Esophagus muscularis mucosa (tissue), 4 donors: Measurements from ENCODE around the gene PLXNA1. TPM values are rescaled to one million over a fixed set of nuclear protein-coding genes. Genes with fewer than 3 reads are reported as not detected.

Source experiments
- DNase-seq: peaks from one replicate; pipeline ENCODE4 v3.0.0-alpha.2; 2017; ENCODE audit errors: extremely low spot score
- H3K27ac ChIP-seq, 4 donors: fragments of 200-600 bp; sonication (generic); replicated peaks in 1 of 4; 1 replicate in 3 of 4; 2 replicates in 1 of 4; pipeline ENCODE4 v1.5.1; 2016 to 2019; ENCODE audit warnings: mild to moderate bottlenecking in 1 of 4
- H3K27me3 ChIP-seq, 4 donors: fragments of 200-600 bp; sonication (generic); one replicate each; pipeline versions ENCODE4 v1.5.1 to v1.6.0; 2016 to 2019
- H3K36me3 ChIP-seq, 4 donors: fragments of 200-600 bp; sonication (generic); one replicate each; pipeline ENCODE4 v1.5.1; 2016 to 2019
- H3K4me1 ChIP-seq, 4 donors: fragments of 200-600 bp; sonication (generic); one replicate each; pipeline ENCODE4 v1.5.1; 2016 to 2019
- H3K4me3 ChIP-seq, 4 donors: fragments of 200-600 bp; sonication (generic); 1 replicate in 2 of 4; 2 replicates in 2 of 4; pipeline ENCODE4 v1.5.1; 2016 to 2019; ENCODE audit warnings: mild to moderate bottlenecking in 4 of 4, moderate library complexity in 1 of 4
- H3K9me3 ChIP-seq, 4 donors: fragments of 200-600 bp; sonication (generic); 1 replicate in 3 of 4; 2 replicates in 1 of 4; pipeline ENCODE4 v1.5.1; 2016 to 2019
- EP300 ChIP-seq: sonication (generic); formaldehyde crosslinking; IDR thresholded peaks from one replicate; pipeline ENCODE4 v1.6.1; 2017; ENCODE audit warnings: antibody characterized with exemption
- POLR2A ChIP-seq: fragments of 450-650 bp; IDR thresholded peaks from one replicate; pipeline ENCODE4 v1.6.1; 2017; ENCODE audit warnings: antibody characterized with exemption, moderate library complexity, mild to moderate bottlenecking, low read depth
- POLR2AphosphoS5 ChIP-seq, 2 donors: sonication (generic); formaldehyde crosslinking; IDR thresholded peaks; one replicate each; pipeline ENCODE4 v1.6.1; 2017; ENCODE audit warnings: antibody characterized with exemption in 2 of 2
- WGBS: methylation state at CpG from one replicate; pipeline ENCODE4 v1.1.5; 2018; 5-methylcytosine and 5-hydroxymethylcytosine counted together
- intact Hi-C: fragments of 100-400 bp; cut with DNase I; formaldehyde crosslinking; loops from one replicate; pipeline ENCODE4 v1.15.1; 2023
- total RNA-seq, 4 donors: library from RNA; depleted of rRNA; stranded (reverse); fragments of >200 nt; gene quantifications; one replicate each; pipeline versions ENCODE4 v1.1.0 to v1.2.1, GENCODE V29; 2016
- TF ChIP-seq, protein P1 (sequence below), 3 experiments: fragments of 200-600 bp in 2 of 3; fragments of 450-650 bp in 1 of 3; sonication (generic) in 2 of 3; IDR thresholded peaks; one replicate each; pipeline ENCODE4 v1.5.1; 2017 to 2019; ENCODE audit warnings: antibody characterized with exemption in 3 of 3, mild to moderate bottlenecking in 2 of 3, moderate library complexity in 1 of 3

The PLXNA1 gene
- total RNA-seq, 4 donors from 2014 or later = 33.6 to 82.4 (median 47.0) TPM

DNA sequence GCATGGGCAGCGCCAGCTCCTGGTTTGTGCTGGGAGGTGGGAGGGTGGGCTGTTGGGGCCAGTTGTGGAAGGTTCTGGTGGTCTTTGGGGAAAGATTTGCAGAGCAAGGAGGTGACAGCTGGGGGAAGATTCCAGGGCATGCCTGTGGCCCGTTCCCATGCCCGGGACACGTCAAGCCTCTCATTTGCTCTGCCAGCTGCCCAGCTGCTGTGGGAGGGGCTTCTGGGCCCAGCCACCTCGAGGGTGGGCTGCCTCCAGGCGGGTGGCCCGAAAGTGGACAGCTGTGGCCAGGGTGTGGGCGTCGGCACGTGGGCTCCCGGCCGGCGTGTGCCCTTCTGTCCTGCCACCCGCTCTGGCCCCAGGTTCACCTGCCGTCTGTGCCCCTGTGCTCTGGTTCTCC lies 17.2 kb downstream of the PLXNA1 start:
- peaks cover 31 to 87% (median 55%) of the 10 kb centered on the region in 4 donors for H3K4me1 ChIP-seq
- peak overlapping the region in 1 of 4 donors; percentile 0 for H3K27ac ChIP-seq
- intact Hi-C loops = no loop called here
- H3K4me3 ChIP-seq = no peak overlapping the region
- H3K9me3 ChIP-seq = no peaks in the 10 kb centered on the region
- TF ChIP-seq POLR2AphosphoS5 (IDR thresholded peaks at IDR 0.05) (no peak), POLR2A (no peak), EP300 (no peak)
- TF ChIP-seq, protein P1, sequence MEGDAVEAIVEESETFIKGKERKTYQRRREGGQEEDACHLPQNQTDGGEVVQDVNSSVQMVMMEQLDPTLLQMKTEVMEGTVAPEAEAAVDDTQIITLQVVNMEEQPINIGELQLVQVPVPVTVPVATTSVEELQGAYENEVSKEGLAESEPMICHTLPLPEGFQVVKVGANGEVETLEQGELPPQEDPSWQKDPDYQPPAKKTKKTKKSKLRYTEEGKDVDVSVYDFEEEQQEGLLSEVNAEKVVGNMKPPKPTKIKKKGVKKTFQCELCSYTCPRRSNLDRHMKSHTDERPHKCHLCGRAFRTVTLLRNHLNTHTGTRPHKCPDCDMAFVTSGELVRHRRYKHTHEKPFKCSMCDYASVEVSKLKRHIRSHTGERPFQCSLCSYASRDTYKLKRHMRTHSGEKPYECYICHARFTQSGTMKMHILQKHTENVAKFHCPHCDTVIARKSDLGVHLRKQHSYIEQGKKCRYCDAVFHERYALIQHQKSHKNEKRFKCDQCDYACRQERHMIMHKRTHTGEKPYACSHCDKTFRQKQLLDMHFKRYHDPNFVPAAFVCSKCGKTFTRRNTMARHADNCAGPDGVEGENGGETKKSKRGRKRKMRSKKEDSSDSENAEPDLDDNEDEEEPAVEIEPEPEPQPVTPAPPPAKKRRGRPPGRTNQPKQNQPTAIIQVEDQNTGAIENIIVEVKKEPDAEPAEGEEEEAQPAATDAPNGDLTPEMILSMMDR (IDR thresholded peaks at IDR 0.05) = no peak
- DNase-seq = no peak
- peaks cover 0 to 10% (median 0%) of the 10 kb centered on the region in 4 donors for H3K36me3 ChIP-seq
- H3K27me3 ChIP-seq = no peaks in the 10 kb centered on the region
- 83% methylated on average over 12 of the region's 15 CpGs for WGBS

DNA sequence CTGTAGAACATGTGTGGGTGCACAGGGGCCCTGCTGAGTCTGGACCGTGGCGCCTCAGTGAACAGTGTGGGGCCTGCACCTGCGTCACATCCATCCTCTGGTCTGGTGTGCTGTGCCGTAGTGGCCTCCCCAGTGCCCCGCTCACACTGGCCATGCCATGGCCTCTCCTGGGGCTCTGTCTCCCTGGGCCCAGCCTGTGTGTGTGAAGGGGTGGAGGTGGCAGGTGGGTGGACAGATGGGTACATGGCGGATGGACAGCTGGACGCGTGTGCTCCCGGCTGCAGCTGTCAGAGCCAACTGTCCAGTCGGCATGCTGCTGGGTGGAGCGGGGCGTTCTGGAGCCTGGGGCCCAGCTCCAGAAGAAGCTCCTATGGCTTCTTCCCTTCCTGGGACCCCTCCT lies 17.8 kb downstream of the PLXNA1 start:
- peak overlapping the region in 2 of 4 donors; percentile 74 to 78 for H3K27ac ChIP-seq
- DNase-seq = no peak
- peaks cover 27 to 80% (median 53%) of the 10 kb centered on the region in 4 donors for H3K4me1 ChIP-seq
- 86% methylated on average over 12 of the region's 12 CpGs for WGBS
- H3K9me3 ChIP-seq = no peaks in the 10 kb centered on the region
- no peaks in the 10 kb centered on the region for H3K27me3 ChIP-seq
- intact Hi-C loops = no loop called here
- peaks cover 0 to 12% (median 0%) of the 10 kb centered on the region in 4 donors for H3K36me3 ChIP-seq
- no peak overlapping the region for H3K4me3 ChIP-seq
- no peak for TF ChIP-seq EP300
- TF ChIP-seq, protein P1 (IDR thresholded peaks at IDR 0.05) = no peak
- no peak for TF ChIP-seq POLR2AphosphoS5 (IDR thresholded peaks at IDR 0.05)
- no peak for TF ChIP-seq POLR2A

DNA sequence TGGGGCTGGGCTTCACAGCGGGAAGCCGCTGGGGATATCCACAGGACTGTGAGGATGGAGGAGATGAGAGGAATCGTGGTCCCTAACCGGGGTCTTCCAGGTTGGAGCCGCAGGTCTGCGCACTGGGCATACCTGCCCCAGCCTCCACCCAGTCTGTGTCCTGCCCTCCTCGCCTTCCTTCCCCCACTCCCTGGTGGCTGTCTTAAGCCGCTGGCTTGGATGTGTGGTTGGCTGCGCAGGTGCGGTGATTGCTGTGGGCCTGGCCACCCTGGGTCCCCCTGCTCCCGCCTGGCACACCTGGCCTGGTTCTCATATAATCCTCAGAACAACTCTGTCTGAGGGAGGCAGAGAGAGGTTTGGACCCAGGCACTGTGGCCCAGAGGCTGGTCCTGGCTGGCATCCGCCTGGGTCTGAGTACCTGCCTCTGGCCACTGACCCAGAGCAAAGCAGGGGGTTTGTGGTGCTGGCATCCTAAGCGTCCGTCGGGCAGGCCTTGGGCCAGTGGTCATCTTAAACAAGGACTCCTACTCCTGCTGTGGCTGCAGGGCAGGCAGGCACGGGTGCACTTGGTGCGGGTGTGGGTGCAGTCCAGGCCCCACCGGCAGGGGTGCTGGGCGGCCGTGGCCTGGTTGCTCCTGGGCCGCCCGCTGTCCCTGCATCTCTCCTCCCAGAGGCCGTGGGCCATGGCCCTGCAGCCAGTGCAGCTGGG lies 18.7 kb downstream of the PLXNA1 start:
- no peak for TF ChIP-seq POLR2A
- TF ChIP-seq EP300 = no peak
- TF ChIP-seq, protein P1 (IDR thresholded peaks at IDR 0.05) = no peak
- no peak for TF ChIP-seq POLR2AphosphoS5 (IDR thresholded peaks at IDR 0.05)
- no peak for DNase-seq
- Histone ChIP-seq H3K9me3 (no peaks in the 10 kb centered on the region), H3K4me3 (peak overlapping the region; percentile 31 to 47 (median 35)), H3K4me1 (peaks cover 27 to 71% (median 53%) of the 10 kb centered on the region in 4 donors), H3K27me3 (no peaks in the 10 kb centered on the region), H3K36me3 (peaks cover 0 to 19% (median under 1%) of the 10 kb centered on the region in 4 donors), H3K27ac (peak overlapping the region; percentile 62 to 78 (median 69))
- 100% methylated on average over 1 of the region's 23 CpGs for WGBS
- intact Hi-C loops = loop anchor here (2.0 kb wide), 1 partner anchor 249 kb away; no protein-coding TSS in a partner anchor

DNA sequence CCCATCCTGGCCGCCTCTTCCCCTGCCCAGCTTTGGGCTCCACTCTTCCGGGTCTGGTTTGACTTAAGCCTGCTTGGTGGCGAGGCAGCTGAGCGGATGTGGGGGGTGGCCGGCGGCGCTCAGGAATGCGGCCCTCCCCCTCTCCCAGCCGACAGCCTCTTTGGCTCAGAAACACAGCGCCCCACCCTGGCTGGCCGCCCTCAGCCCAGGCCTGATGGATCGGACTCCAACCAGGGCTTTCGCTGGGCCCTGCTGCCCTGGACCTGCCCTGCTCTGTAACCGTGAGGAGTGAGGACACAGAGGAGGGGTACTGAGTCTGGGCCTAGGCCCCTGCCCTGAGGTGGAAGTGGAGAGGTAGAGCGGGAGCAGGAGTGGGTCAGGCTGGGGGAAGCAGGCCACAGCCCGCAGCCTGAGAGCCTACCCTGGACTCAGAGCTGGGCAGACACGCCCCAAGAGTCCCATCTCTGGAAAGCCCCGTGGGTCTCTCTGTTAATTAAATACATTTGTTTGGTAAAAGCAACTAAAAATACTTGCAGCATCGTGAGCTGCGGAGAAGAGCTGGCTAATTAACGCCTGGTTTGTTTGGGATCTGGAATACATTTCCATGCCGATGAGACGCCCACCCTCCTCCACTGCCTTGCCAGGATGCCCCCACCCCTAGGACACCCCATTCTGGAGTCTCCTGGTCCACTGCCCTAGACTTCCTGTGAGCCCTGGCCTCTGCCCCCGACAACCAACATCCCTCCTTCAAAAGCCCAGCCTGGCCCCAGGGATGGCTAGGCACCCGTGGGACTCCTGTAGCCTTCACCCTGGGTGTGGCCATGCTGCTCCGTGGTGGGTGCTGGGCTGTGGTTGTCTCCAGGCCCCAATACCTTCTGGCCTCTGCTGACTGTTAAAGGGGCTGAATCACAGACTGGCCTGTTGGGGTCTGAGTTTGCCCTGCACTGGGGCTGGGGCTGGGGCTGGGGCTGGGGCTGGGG lies 19.6 kb downstream of the PLXNA1 start:
- Histone ChIP-seq H3K27ac (peak overlapping the region; percentile 62 to 78 (median 69)), H3K27me3 (no peaks in the 10 kb centered on the region), H3K4me1 (peaks cover 23 to 65% (median 53%) of the 10 kb centered on the region in 4 donors), H3K36me3 (peaks cover 0 to 17% (median 2%) of the 10 kb centered on the region in 4 donors), H3K9me3 (no peaks in the 10 kb centered on the region), H3K4me3 (peak overlapping the region; percentile 31 to 47 (median 35))
- peak; percentile 95 for DNase-seq
- 36% methylated on average over 18 of the region's 26 CpGs for WGBS
- TF ChIP-seq POLR2AphosphoS5 (IDR thresholded peaks at IDR 0.05) (peak; percentile 70 to 72), POLR2A (no peak), EP300 (no peak)
- TF ChIP-seq, protein P1 (IDR thresholded peaks at IDR 0.05) = peak; percentile 40 to 43 (median 41)
- intact Hi-C loops = loop anchor here (2.0 kb wide), 1 partner anchor 250 kb away; no protein-coding TSS in a partner anchor
